IPS-20b (cell line): Measurements from ENCODE around the gene OR10V1.
"Not testable (repeated sequence)": the region's sequence is repeated elsewhere in the genome, so short reads cannot be mapped to it uniquely, and the experiment has no call there.

Experiments
- H3K27ac ChIP-seq: one replicate; pipeline ENCODE4 v1.5.1; 2013; ENCODE audit warnings: low read length
- H3K27me3 ChIP-seq: 2 replicates; pipeline ENCODE4 v1.6.1; 2013; ENCODE audit warnings: mild to moderate bottlenecking, low read length, inconsistent platforms; ENCODE audit not compliant: insufficient read depth
- H3K36me3 ChIP-seq: 2 replicates; pipeline ENCODE4 v1.6.1; 2013; ENCODE audit warnings: low read depth, mild to moderate bottlenecking, inconsistent platforms, low read length, moderate library complexity; ENCODE audit not compliant: insufficient read depth
- H3K4me1 ChIP-seq: 2 replicates; pipeline ENCODE4 v1.6.1; 2013; ENCODE audit warnings: mild to moderate bottlenecking, control low read depth, inconsistent platforms, low read length, moderate library complexity; ENCODE audit not compliant: insufficient read depth
- H3K4me3 ChIP-seq: 2 replicates; pipeline ENCODE4 v1.5.1; 2013; ENCODE audit warnings: mild to moderate bottlenecking, low read length, inconsistent platforms
- H3K9ac ChIP-seq: 2 replicates; pipeline ENCODE4 v1.6.1; 2013; ENCODE audit warnings: low read depth, mild to moderate bottlenecking, inconsistent platforms, low read length, moderate library complexity
- H3K9me3 ChIP-seq: 2 replicates; pipeline ENCODE4 v1.6.1; 2013; ENCODE audit warnings: mild to moderate bottlenecking, low read depth, low read length, inconsistent platforms; ENCODE audit not compliant: insufficient read depth

Gene OR10V1

DNA sequence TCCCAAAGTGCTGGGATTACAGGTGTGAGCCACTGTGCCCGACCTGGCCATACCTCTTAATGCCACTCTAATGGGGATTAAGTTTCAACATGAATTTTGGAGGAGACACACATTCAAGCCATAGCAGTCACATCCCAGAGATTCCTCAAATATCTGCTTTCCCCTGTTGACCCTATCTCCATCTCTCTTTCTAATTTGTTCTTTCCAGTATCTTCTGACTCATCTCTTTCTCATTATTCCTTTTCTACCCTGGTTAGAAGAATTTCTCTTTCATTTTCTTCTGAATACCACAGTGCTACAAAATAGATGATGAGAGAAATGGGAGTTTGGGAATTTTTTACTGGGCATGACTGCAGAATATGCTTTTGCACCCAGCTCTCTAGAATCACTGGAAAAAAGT, 5.1 kb downstream of the OR10V1 start:
- Histone ChIP-seq H3K27me3 (no peaks in the 10 kb centered on the region), H3K9ac (no peak overlapping the region), H3K27ac (no peak overlapping the region), H3K36me3 (no peaks in the 10 kb centered on the region), H3K4me1 (no peaks in the 10 kb centered on the region), H3K9me3 (no peaks in the 10 kb centered on the region), H3K4me3 (no peak overlapping the region)

DNA sequence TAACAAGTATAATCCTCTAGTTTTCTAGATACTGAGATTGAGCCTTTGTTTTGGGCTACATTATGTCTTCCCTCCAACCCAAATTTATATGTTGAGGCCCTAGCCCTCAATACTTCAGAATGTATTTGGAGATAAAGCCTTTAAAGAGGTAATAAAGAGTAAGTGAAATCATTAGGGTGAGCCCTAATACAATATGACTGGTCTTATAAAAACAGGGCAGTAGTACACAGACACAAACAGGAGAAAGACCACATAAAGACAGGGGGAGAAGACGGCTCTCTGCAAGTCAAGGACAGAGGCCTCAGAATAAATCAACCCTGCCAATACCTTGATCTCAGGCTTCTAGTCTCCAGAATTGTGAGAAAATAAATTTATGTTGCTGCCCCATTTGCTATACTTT, 6.3 kb downstream of the OR10V1 start:
- H3K9me3 ChIP-seq, result no peaks in the 10 kb centered on the region
- H3K27me3 ChIP-seq, result no peaks in the 10 kb centered on the region
- H3K4me1 ChIP-seq, result no peaks in the 10 kb centered on the region
- no peak overlapping the region for H3K9ac ChIP-seq
- H3K4me3 ChIP-seq, result no peak overlapping the region
- no peaks in the 10 kb centered on the region for H3K36me3 ChIP-seq
- H3K27ac ChIP-seq, result no peak overlapping the region

DNA sequence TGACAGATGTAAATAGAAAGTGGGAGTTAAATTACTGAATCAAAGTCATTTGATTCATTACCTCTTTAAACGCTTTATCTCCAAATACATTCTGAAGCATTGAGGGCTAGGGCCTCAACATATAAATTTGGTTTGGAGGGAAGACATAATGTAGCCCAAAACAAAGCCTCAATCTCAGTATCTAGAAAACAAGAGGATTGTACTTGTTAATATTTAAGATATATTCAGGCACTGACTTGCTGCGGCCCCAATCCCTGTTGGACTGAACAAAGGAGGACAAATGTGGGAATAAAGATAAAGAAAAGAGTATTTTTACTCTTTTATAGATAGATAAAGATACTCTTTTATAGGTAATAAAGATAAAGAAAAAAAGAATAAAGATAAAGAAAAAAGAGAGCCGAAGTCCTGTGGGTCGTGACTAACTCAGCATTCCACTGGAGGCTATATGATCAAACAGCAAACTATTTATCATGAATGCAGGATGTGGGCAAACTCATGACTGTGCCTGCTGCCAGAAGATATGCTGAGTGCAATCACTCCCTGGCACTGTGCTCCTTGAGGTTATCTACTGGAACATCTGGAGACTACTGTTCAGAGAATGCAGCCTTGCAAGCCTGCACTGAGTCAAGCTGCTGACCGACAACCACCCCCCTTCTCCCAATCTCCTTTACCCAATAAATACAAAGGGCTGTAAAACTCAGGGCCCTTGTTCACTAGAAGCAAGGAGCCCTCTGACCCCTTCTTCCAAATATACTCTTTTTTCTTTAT, 6.9 kb downstream of the OR10V1 start:
- Histone ChIP-seq H3K36me3 (no peaks in the 10 kb centered on the region), H3K9ac (no peak overlapping the region), H3K9me3 (no peaks in the 10 kb centered on the region), H3K4me1 (no peaks in the 10 kb centered on the region), H3K27me3 (no peaks in the 10 kb centered on the region), H3K4me3 (no peak overlapping the region), H3K27ac (no peak overlapping the region)

DNA sequence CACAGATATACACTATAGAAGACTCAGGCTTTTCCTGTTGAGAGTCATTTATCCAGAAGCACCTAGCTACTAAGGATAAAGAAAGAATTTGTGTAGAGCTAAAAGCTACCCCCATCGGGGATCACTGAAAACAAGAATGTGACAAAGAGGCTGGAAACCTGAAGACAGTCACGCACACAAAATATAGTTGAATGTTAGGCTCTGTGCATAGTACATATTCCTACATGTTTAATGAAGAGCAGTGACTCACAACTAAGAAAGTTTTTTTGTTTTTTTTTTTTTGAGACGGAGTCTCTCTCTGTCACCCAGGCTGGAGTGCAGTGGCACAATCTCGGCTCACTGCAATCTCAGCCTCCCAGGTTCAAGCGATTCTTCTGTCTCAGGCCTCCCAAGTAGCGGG, 8.4 kb downstream of the OR10V1 start:
- Histone ChIP-seq H3K4me1 (no peaks in the 10 kb centered on the region), H3K27me3 (no peaks in the 10 kb centered on the region), H3K9ac (no peak overlapping the region), H3K9me3 (no peaks in the 10 kb centered on the region), H3K4me3 (no peak overlapping the region), H3K36me3 (no peaks in the 10 kb centered on the region), H3K27ac (no peak overlapping the region)

DNA sequence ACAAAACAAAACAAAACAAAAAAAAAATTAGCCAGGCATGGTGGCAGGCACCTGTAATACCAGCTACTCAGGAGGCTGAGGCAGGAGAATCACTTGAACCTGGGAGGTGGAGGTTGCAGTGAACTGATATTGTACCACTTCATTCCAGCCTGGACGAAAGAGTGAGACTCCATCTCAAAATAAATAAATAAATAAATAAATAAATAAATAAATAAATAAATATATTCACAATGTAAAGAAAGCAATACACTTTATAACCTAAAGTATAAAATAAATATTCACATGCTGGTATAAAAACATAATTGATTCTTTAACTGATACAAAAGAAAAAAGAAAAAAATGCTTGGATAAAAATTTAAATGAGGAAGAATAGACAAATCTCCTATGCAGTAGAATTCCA, 10.1 kb downstream of the OR10V1 start:
- not testable (repeated sequence) for H3K9ac ChIP-seq, H3K4me3 ChIP-seq, H3K4me1 ChIP-seq, H3K36me3 ChIP-seq, H3K27me3 ChIP-seq, H3K27ac ChIP-seq, H3K9me3 ChIP-seq

DNA sequence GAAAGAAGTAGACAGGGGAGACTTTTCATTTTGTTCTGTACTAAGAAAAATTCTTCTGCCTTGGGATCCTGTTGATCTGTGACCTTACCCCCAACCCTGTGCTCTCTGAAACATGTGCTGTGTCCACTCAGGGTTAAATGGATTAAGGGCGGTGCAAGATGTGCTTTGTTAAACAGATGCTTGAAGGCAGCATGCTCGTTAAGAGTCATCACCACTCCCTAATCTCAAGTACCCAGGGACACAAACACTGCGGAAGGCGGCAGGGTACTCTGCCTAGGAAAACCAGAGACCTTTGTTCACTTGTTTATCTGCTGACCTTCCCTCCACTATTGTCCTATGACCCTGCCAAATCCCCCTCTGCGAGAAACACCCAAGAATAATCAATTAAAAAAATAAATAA, 13.5 kb downstream of the OR10V1 start:
- not testable (repeated sequence) for H3K36me3 ChIP-seq, H3K4me1 ChIP-seq, H3K9me3 ChIP-seq, H3K27me3 ChIP-seq, H3K27ac ChIP-seq, H3K4me3 ChIP-seq, H3K9ac ChIP-seq

DNA sequence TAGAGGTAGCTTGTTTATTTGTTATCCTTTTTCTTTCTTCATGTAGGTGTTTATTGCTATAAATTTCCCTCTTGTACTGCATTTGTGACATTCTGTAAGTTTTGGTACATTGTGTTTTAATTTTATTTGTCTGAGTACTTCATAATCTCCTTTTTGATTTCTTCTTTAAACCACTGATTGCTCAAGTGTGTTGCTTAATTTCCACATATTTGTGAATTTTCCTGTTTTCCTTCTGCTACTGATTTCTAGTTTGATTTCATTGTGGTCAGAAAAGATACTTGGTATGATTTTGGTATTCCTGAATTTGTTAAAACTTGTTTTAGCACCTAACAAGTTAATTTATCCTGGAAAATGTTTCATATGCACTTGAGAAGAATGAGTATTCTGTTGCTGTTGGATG, 15.1 kb downstream of the OR10V1 start:
- Histone ChIP-seq H3K9ac (no peak overlapping the region), H3K36me3 (no peaks in the 10 kb centered on the region), H3K27me3 (no peaks in the 10 kb centered on the region), H3K9me3 (no peaks in the 10 kb centered on the region), H3K4me3 (no peak overlapping the region), H3K27ac (no peak overlapping the region), H3K4me1 (no peaks in the 10 kb centered on the region)

DNA sequence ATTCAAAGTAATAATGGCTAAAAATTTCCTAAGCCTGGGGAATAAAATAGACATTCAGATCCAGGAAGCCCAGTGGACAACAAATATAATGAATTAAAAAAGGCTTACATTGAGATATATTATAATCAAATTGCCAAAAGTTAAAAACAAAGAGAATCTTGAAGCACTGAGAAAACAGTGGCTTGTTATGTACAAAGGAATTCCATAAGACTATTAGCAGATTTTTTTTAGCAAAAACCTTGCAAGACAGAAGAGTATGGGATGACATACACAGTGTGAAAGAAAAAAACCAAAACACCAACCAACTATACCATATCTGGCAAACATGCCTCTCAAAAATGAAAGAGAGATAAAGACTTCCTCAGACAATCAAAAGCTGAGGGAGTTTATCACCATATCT, 20.7 kb downstream of the OR10V1 start:
- Histone ChIP-seq H3K4me1 (no peaks in the 10 kb centered on the region), H3K4me3 (no peak overlapping the region), H3K9me3 (peaks cover 3% of the 10 kb centered on the region; the same call in 1 of the 2 replicates), H3K27ac (no peak overlapping the region), H3K27me3 (no peaks in the 10 kb centered on the region), H3K36me3 (no peaks in the 10 kb centered on the region), H3K9ac (no peak overlapping the region)

DNA sequence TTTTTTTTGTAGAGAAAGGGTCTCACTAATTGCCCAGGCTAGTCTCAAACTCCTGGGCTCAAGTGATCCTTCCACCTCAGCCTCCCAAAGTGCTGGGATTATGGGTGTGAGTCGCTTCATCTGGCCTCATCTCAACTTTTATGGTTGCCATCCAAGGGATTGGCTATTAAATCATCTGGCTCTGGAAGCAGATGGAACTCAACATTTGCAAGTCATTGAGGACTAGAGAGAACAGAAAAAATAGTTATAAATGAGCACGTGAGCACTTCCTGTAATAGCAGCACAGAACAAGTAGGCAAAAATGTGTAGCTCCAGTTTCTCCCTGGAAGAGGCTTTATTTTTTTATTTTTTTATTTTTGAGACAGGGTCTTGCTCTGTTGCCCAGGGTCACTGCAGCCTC, 22.5 kb downstream of the OR10V1 start:
- Histone ChIP-seq H3K9me3 (peaks cover 3% of the 10 kb centered on the region; the same call in 1 of the 2 replicates), H3K4me3 (no peak overlapping the region), H3K36me3 (no peaks in the 10 kb centered on the region), H3K9ac (no peak overlapping the region), H3K27me3 (no peaks in the 10 kb centered on the region), H3K27ac (no peak overlapping the region), H3K4me1 (no peaks in the 10 kb centered on the region)

DNA sequence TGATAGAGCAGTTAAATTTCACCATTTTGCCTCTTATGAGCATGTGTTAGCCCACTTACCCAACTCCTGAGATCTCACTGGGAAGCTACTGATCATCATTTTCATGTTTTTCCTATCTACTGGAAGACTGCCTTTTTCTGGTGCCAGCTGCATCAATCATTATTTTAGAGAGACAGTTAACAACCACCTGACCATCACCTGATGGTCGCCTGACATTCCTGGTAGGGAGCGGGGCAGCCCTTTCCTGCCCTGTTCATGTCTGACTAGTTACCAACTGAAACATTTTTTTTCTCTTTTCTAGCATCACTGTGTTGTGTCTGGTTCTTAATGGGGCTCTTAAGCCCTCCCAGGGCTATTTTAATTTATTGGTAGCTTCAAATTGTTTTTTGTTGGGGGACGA, 24.6 kb downstream of the OR10V1 start:
- Histone ChIP-seq H3K27me3 (no peaks in the 10 kb centered on the region), H3K36me3 (no peaks in the 10 kb centered on the region), H3K27ac (no peak overlapping the region), H3K9me3 (peaks cover 3% of the 10 kb centered on the region; the same call in 1 of the 2 replicates), H3K4me1 (no peaks in the 10 kb centered on the region), H3K9ac (no peak overlapping the region), H3K4me3 (no peak overlapping the region)

DNA sequence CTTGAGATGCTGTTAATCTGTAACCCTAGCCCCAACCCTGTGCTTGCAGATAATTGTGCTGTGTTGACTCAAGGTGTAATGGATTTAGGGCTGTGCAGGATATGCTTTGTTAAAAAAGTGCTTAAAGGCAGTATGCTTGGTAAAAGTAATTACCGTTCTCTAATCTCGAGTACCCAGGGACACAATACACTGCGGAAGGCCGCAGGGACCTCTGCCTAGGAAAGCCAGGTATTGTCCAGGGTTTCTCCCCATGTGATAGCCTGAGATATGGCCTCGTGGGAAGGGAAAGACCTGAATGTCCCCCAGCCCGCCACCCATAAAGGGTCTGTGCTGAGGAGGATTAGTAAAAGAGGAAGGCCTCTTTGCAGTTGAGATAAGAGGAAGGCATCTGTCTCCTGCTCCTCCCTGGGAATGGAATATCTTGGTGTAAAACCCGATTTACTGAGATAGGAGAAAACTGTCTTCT, 32.4 kb downstream of the OR10V1 start:
- H3K27ac ChIP-seq, H3K9ac ChIP-seq, H3K36me3 ChIP-seq, H3K4me1 ChIP-seq, H3K27me3 ChIP-seq, H3K4me3 ChIP-seq, H3K9me3 ChIP-seq: not testable (repeated sequence)

DNA sequence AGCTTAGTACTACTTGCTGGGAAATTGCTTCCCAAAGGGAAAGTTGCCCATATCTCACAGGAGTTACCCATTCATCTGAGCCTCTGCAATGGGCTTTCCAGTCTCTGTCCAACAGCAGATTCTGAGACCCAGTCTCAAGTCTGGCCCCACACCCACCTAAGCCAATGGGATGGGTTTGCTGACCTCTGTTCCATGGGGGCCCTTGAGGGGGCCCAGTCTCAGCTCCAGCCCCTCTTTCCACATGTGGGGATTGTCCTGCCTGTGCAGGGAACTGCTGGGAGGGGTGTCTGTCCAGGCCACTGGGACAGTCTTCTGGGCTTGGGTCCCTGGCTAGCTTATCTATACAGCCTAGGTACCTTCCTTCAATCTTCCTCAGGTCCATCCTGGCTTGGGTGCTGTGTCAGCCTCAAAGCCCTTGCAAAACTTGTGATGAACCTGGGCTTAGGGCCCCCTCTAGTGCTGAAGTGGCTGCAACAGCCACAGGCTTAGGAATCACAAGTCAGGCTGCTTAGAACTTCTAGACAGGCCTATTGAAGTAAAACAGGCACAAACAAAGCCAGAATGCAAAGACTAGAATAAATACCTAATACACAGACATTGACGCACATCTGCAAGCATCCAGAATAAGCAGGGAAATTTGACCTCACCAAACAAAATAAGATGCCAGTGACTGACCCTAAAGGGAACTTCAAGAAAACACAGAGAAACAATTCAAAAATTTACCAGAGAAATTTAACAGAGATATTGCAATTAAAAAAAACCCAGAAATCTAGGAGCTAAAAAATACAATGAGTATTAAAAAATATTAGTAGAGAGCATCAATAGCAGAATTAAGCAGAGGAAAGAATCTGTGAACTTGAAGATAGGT, 33.1 kb downstream of the OR10V1 start:
- Histone ChIP-seq H3K9ac (no peak overlapping the region), H3K4me3 (no peak overlapping the region), H3K27ac (no peak overlapping the region), H3K36me3 (no peaks in the 10 kb centered on the region), H3K4me1 (no peaks in the 10 kb centered on the region), H3K9me3 (no peaks in the 10 kb centered on the region), H3K27me3 (no peaks in the 10 kb centered on the region)
